Kidney (tissue), 14 donors: Measurements from ENCODE around the gene GAL3ST2. TPM values are rescaled to one million over a fixed set of nuclear protein-coding genes. Genes with fewer than 3 reads are reported as not detected.

Experiments used
- DNase-seq, 5 donors: peaks; one replicate each; pipeline ENCODE4 v3.0.0-alpha.2; 2013 to 2020
- FAIRE-seq: peaks from 2 replicates; lab custom pipeline; 2012; peaks lifted over from hg19 to GRCh38; lab: Jason Lieb, UNC
- H3K27ac ChIP-seq, 2 donors: one replicate each; pipeline ENCODE4 v1.7.0; 2013; ENCODE audit warnings: low read depth in 2 of 2, low read length in 2 of 2, inconsistent platforms in 1 of 2
- H3K27me3 ChIP-seq: one replicate; pipeline ENCODE4 v1.7.1; 2013; ENCODE audit warnings: low read length, inconsistent platforms; ENCODE audit not compliant: control insufficient read depth, insufficient read depth
- H3K36me3 ChIP-seq, 3 donors: one replicate each; pipeline versions ENCODE4 v1.7.0 to v1.7.1; 2013; ENCODE audit warnings: low read length in 3 of 3, control low read depth in 1 of 3, inconsistent platforms in 1 of 3; ENCODE audit not compliant: insufficient read depth in 3 of 3, control insufficient read depth in 2 of 3
- H3K4me1 ChIP-seq, 3 donors: one replicate each; pipeline versions ENCODE4 v1.7.0 to v1.7.1; 2013; ENCODE audit warnings: low read length in 3 of 3, inconsistent platforms in 1 of 3, low read depth in 1 of 3; ENCODE audit not compliant: control insufficient read depth in 2 of 3, insufficient read depth in 2 of 3
- H3K4me3 ChIP-seq, 3 donors: one replicate each; pipeline versions ENCODE4 v1.7.0 to v1.8.1; 2013; ENCODE audit warnings: low read length in 3 of 3, control low read depth in 1 of 3, inconsistent platforms in 1 of 3
- H3K9ac ChIP-seq, 3 donors: one replicate each; pipeline versions ENCODE4 v1.7.0 to v1.7.1; 2013; ENCODE audit warnings: low read length in 3 of 3, control low read depth in 1 of 3, inconsistent platforms in 1 of 3
- H3K9me3 ChIP-seq, 3 donors: one replicate each; pipeline versions ENCODE4 v1.7.0 to v1.7.1; 2013; ENCODE audit warnings: low read length in 3 of 3, control low read depth in 1 of 3, inconsistent platforms in 1 of 3; ENCODE audit not compliant: control insufficient read depth in 2 of 3, insufficient read depth in 1 of 3
- CTCF ChIP-seq: IDR thresholded peaks from 3 replicates; pipeline ENCODE4 v1.5.1; 2012; ENCODE audit warnings: mild to moderate bottlenecking, moderate library complexity, borderline replicate concordance; ENCODE audit not compliant: insufficient read depth; ENCODE audit errors: extremely low read depth
- intact Hi-C: fragments of 100-400 bp; cut with DNase I; formaldehyde crosslinking; loops from one replicate; pipeline ENCODE4 v1.11.1; 2022
- polyA plus RNA-seq: library from polyadenylated mRNA; stranded (reverse); fragments of 350-450 nt; fragmentation: Illumina TruSeq; extraction: RNeasy Lipid Tissue Mini Kit (QIAGEN cat#74804); gene quantifications from one replicate; pipeline ENCODE4 v1.2.3, GENCODE V29; 2014; ENCODE audit warnings: low read depth, low replicate concordance; ENCODE audit not compliant: insufficient read depth
- total RNA-seq: library from RNA; stranded (reverse); fragmentation: NEBNext Ultra II Directional; extraction: Animal tissue kit (Norgen Biotek cat#: 25700); gene quantifications from one replicate; pipeline ENCODE4 v1.2.1, GENCODE V29; 2021
- donor health status: control.
- donor health status: control.
- donor health status: control.
- donor health status: control.
- donor health status: control.
- donor health status: DM: yes; HTN: yes; CAD: no.
- donor health status: Normal renal cell carcinoma (clear cell type).

The GAL3ST2 gene
- total and polyA plus RNA-seq, 2 donors from 2014 or later = 0.19 to 0.39 TPM

DNA sequence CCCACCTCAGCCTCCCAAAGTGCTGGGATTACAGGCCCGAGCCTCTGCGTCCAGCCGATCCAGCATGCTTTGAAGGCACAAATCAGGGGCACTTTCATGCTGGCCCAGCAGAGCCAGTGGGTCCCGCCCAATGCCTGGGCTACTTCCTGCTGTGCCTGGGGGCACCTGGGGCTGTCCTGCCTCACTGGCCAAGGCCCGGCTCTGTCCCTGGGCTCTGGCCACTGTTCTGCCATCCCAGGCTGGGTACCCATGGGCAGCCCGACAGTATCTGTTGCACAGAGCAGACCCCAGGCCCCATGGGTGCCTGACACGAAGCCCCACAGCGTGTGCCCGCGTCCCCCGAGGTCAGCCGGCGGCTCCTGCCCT lies 6.8 kb upstream of the GAL3ST2 start:
- H3K9ac ChIP-seq = no peak overlapping the region
- FAIRE-seq (no peak), DNase-seq (peak in 1 of 5 donors; percentile 48)
- no peaks in the 10 kb centered on the region for H3K27me3 ChIP-seq
- H3K4me3 ChIP-seq = no peak overlapping the region
- H3K27ac ChIP-seq = no peak overlapping the region
- H3K36me3 ChIP-seq = no peaks in the 10 kb centered on the region
- intact Hi-C loops = no loop called here
- peaks cover 0 to 13% (median 10%) of the 10 kb centered on the region in 3 donors for H3K4me1 ChIP-seq
- no peak for TF ChIP-seq CTCF
- H3K9me3 ChIP-seq = no peaks in the 10 kb centered on the region

DNA sequence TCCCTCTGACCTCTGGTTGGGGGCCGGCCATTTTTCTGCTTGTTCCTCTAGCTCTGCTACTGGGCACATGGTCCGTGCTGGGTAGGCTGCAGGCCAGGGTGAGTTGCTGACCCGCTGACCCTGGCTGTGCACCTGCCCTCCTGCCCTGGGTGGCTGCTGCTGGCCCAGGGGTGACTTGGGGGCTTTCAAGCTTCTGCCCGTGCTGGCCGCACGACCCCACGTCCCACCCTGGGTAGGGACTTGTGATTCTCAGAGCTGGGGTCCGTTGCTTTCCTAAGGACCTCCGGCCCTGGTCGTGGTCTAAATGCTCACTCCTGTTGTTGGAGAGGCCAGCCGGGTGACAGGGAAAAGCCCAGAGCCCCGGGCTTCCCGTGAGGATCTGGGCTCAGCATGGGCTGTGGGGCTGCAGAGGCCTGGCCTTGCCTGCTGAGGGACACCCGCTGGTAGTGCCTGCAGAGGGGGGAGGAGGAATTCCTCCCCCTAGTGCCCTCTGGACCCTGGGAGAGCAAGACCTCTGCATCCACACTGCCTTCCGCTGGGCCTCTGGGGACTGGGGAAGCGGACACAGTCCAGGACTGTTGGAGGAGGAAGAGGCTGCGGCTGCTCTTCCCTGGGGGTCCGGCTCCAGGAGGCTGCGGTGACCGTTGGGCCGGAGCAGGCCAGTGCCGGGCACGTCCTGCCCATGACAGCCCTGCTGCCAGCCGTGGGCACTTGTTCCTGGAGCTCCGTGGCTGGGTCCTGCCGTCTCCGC lies 6.3 kb upstream of the GAL3ST2 start:
- Histone ChIP-seq H3K4me3 (no peak overlapping the region), H3K27me3 (no peaks in the 10 kb centered on the region), H3K36me3 (no peaks in the 10 kb centered on the region), H3K4me1 (peaks cover 0 to 13% (median 10%) of the 10 kb centered on the region in 3 donors), H3K27ac (no peak overlapping the region), H3K9me3 (no peaks in the 10 kb centered on the region), H3K9ac (no peak overlapping the region)
- FAIRE-seq = no peak
- DNase-seq = peak in 4 of 5 donors; percentile 45 to 83 (median 62)
- intact Hi-C loops = no loop called here
- no peak for TF ChIP-seq CTCF

GRCh38 chr2:241770936-241771285 lies 5.7 kb upstream of the GAL3ST2 start:
- intact Hi-C loops = no loop called here
- Histone ChIP-seq H3K27ac (no peak overlapping the region), H3K4me1 (peaks cover 0 to 13% (median 10%) of the 10 kb centered on the region in 3 donors), H3K27me3 (no peaks in the 10 kb centered on the region), H3K36me3 (no peaks in the 10 kb centered on the region), H3K4me3 (no peak overlapping the region), H3K9ac (no peak overlapping the region), H3K9me3 (no peaks in the 10 kb centered on the region)
- DNase-seq (no peak), FAIRE-seq (no peak)
- TF ChIP-seq CTCF = no peak
